H54 (cell line): ENCODE data around the gene ABCC2.

ENCODE experiments used
- DNase-seq: peaks from one replicate; pipeline ENCODE4 v3.0.0; 2011; ENCODE audit warnings: low spot score, mixed read lengths; ENCODE audit not compliant: insufficient read length
- FAIRE-seq: peaks from 3 replicates; lab custom pipeline; 2011; peaks lifted over from hg19 to GRCh38; lab: Jason Lieb, UNC
- POLR2A ChIP-seq: IDR thresholded peaks from 2 replicates; pipeline ENCODE4 v1.6.1; 2011; ENCODE audit warnings: low read depth, mild to moderate bottlenecking, low read length

ABCC2 gene

DNA sequence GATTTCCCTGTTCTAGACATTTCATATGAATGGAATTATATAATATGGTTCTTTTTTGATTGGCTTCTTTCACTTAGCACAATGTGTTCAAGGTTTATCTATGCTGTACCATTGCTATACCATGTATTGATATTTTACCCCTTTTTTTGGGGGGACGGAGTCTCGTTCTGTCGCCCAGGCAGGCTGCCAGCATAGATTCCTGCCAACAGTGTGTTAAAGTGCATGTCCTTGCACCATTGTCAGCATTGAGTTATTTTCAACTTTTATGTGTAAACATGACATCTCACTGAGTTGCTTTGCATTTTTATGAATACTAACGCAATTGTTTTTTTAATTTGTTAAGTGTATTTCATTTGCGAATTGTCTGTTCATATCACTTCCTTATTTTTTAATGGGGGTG is 4.9 kb downstream of the ABCC2 start:
- FAIRE-seq (no peak), DNase-seq (no peak)
- TF ChIP-seq POLR2A = no peak

DNA sequence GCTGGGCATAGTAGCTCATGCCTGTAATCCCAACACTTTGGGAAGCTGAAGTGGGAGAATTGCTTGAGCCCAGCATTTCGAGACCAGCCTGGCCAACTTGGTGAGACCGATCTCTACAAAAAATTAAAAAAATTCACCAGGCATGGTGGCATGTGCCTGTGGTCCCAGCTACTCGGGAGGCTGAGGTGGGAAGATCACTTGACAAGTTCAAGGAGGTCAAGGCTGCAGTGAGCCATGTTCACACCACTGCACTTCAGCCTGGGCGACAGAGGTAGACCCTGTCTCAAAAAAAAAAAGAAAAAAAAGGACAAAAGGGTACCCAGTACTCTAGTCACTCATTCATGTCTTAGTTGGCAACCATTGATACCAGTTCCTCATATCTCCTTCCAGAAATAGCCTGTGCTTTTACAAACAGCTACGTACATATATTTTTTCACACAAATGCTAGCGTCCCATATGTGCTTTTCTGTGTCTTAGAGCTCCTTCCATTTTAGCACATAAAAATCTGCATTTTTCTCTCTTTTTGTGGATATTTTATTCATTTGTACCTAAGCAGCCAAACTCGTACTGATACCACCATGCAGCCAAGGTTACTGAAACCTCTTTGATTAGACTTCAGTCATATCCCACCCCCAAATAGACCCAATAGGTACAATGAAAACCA is 5.5 kb downstream of the ABCC2 start:
- no peak for TF ChIP-seq POLR2A
- FAIRE-seq (no peak), DNase-seq (no peak)

DNA sequence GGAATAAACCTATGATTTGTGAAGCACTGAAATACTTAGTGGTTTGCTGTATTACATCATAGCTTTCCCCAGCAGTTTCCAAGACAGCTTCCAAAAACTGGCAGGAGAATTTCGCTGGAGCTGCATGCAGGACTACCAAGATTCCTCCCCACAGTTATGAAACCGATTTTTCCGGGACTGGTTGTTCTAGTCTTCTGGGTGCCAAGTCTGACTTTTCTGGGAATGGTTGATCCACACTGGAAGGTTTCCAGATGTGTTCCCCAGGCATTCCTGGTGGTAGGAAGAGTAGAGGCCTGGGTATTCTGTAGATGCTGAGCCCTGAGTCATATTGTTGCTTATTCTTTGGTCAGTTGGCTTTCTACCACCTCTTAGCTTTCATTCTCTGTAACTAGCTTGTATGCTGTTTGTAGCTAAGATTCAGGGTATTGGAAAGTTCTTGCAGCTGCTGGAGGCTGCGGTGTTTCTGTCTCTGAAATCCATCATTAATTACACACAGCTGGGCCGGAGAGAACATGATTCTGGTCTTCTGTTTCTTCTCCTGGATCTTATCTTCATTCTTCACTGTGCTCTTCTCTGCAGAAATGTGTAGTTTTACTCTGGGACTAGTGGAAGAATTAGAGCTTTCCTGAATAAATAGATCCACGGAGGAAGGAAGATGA is 6.3 kb downstream of the ABCC2 start:
- DNase-seq (no peak), FAIRE-seq (no peak)
- TF ChIP-seq POLR2A = no peak

DNA sequence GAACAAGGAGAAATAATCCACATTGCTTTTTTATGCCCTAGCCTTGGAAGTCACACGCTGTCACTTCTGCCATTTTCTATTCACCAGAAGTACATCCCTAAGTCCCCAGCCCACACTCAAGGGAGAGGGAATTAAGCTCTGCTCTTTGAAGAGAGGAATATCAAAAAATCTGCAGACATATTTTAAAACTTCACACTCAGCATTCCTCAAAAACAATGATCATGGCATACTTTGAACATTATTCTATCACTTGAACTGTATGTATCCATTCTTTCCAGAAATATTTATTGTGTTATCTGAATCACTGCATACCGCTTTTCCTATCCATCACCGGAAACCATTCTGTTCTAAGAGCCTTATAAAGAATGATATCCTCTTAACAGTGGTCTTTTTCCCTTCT is 9.4 kb downstream of the ABCC2 start:
- TF ChIP-seq POLR2A = no peak
- FAIRE-seq = no peak

DNA sequence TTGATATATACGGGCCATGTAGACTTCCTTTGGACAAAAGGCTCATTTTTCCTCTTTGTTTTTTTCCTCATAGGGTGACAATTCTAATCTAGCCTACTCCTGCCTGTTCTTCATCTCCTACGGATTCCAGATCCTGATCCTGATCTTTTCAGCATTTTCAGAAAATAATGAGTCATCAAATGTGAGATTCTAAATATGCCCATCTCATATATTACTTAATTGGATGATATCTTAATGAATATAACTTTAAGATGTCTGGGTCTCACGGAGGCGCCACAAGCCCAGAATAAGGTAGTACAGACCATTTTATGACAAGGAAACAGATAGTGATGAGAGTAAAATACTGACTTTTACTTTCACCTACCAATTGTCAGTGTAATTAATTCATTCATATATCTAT is 11.4 kb downstream of the ABCC2 start:
- TF ChIP-seq POLR2A = no peak
- DNase-seq = no peak
- FAIRE-seq = no peak

More for the DNA sequence above, 9.4 kb downstream of the ABCC2 start:
- DNase-seq = no peak

DNA sequence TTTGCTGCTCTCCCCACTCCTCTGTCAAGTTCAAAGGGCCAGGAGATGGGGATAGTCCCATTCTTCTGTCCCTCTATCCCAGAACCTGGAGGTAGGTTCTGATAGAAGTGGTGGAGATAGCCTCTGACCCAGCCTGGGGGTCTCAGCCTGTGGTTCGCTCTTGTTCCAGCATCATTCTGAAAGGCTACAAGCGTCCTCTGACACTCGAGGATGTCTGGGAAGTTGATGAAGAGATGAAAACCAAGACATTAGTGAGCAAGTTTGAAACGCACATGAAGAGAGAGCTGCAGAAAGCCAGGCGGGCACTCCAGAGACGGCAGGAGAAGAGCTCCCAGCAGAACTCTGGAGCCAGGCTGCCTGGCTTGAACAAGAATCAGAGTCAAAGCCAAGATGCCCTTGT is 14.5 kb downstream of the ABCC2 start:
- no peak for DNase-seq
- TF ChIP-seq POLR2A = no peak
- FAIRE-seq = no peak

DNA sequence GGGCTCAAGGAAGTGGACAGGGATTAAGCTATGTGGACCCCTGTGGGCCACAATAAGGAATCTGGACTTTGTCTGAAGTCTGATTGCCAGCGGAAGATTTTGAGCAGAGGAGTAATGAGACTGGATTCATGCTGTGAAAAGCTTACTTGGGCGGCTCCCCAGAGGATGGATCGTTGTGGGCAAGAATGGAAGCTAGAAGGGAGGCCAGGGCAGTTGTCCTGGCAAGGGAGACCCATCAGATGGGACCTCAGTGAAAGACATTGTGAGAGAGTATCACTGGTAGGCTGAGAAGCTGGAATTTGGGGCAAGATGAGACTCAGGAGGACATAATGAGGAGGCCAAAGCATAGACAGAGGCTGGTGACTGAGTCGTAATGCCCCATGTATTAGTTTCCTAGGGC is 15.6 kb downstream of the ABCC2 start:
- no peak for TF ChIP-seq POLR2A
- no peak for DNase-seq
- FAIRE-seq = no peak

DNA sequence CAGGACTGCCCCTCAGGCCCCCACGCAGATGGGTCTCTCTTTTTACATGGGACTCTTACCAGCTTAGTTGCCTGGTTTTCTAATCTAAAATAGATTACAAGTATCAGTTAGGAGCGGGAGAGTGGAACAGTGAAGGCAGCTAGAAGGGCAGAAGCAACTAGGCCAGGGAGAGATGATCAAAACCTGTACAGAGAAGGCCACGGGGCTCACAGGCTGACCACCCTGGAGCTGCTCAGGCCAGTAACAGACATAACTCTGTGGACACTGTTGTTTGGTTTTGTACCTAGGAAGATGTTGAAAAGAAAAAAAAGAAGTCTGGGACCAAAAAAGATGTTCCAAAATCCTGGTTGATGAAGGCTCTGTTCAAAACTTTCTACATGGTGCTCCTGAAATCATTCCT is 16.5 kb downstream of the ABCC2 start:
- DNase-seq = no peak
- no peak for FAIRE-seq
- TF ChIP-seq POLR2A = no peak

DNA sequence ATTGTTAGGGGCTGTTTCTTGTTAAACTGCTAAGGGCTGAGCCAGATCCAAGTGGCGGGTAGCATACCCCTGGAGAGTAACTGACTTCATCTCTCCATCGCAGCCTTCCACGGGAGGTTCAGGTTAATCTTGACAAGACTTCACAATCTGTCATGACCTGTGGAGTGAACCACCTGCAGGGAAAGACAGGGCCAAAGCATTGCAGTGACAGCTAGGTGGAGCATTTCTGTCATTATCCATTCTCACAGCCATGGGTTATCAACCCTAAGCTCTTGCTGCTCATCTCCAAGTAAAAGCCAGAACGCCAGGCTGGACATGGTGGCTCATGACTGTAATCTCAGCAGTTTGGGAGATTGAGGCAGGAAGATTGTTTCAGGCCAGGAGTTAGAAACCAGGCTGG is 17.2 kb downstream of the ABCC2 start:
- DNase-seq (no peak), FAIRE-seq (no peak)
- no peak for TF ChIP-seq POLR2A

DNA sequence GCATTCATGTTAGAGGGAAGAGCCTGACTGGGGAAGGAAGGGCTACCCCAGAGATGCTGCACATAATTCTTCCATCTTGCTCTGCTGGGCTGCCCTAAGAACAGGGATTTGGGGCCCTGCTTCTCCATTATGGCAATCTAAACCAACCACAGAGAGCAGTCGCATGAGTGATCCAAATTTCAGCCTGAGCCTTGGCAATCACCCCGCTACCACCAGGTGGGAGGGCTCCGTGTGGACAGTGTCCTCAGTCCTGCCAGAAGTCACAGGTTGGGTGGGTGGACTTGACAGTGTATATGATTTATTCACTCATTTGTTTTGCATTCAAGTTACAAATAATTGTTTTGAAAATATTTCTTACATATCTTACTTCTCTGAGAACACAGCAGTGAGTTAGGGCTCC is 22.0 kb downstream of the ABCC2 start:
- FAIRE-seq (no peak), DNase-seq (no peak)
- TF ChIP-seq POLR2A = no peak

DNA sequence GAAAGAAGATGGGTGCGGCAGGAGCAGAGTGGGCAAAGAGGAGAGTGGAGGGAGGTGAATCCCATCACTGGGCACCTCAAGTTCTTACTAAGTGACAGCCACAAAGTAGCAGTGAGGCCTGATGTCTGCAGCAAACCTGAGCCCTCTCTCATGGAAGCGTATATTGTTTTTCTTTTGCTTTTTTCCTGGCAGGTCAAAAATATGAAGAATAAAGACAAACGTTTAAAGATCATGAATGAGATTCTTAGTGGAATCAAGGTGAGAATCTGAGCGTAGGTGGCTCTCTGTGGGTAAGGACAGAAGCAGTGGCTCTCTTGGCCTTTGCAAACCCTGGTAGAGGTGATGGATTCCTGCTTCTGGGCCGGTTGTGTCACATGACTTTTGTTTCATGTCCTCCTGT is 22.8 kb downstream of the ABCC2 start:
- no peak for TF ChIP-seq POLR2A
- FAIRE-seq = no peak
- DNase-seq = no peak

DNA sequence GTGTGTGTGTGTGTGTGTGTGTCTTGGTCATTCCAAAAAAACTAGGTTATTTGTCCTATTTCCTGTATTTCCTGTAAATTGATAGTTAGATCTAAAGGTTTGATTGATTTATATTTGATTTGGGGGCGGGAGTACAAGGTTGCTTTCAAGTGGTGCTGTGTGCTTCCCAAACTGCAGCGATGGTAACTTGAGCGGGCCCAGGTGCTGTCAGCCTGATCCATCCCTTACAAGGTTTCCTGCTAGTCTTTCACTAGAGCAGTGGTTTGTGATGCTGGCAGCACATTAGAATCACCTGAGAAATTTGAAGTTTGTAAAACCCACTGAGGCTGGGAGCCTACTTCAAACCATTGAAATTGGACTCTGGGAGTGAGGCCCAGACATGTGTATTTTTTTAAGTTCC is 23.7 kb downstream of the ABCC2 start:
- no peak for TF ChIP-seq POLR2A
- FAIRE-seq (no peak), DNase-seq (no peak)

DNA sequence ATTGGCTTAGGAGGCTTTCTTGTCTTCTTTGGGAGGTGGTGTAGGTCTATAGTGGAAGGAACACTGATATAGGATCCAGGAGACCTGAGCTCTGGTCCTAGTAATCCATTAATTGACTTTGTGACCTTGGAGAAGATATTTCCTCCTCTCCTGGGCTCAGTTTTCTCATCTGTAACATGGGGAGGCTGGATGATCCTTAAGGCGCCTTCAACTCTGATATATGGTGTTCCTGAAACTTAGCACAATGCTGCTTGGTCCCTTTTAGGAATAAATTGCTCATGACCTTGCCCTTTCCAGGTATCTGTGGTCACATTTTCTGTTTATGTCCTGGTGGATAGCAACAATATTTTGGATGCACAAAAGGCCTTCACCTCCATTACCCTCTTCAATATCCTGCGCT is 25.3 kb downstream of the ABCC2 start:
- TF ChIP-seq POLR2A = no peak
- no peak for FAIRE-seq
- DNase-seq = no peak

DNA sequence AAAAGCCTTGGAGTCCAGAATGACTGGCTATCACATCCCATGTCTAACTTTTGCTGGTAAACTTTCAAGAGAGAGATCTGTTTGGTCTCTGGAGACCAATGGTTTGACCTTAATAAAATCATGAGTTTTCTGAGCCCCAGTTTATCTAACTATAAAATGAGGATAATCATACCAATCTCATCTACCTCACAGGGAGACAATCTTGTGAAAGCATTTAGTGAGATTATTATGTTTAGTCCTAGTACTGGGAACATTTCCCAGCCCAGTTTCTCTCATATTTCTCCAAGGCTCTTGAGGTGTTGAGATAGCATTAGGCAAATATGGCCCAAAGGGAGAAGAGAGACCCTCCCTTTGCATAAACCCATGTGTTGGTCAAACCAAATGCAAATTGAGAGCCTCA is 25.8 kb downstream of the ABCC2 start:
- no peak for TF ChIP-seq POLR2A
- no peak for DNase-seq
- FAIRE-seq = no peak

DNA sequence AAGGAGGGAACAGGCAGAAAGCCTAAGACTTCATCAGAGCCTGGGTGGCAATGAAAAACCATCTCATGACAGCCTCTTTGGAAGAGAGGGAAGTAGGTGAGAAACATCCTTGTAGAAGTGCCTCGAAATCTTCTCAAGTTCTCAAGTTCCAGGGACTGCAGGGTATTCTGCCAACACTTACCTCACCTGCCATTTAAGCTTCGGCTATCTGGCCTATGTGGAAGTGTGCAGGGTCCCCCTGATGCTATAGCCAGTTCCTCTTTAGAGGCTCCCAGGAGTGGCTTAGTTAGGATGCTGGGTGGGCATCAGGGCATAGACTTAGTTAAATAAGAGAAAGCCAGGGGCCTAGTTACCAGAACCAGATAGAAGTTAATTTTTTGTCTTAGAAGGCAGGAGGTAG is 27.0 kb downstream of the ABCC2 start:
- FAIRE-seq (no peak), DNase-seq (no peak)
- no peak for TF ChIP-seq POLR2A

DNA sequence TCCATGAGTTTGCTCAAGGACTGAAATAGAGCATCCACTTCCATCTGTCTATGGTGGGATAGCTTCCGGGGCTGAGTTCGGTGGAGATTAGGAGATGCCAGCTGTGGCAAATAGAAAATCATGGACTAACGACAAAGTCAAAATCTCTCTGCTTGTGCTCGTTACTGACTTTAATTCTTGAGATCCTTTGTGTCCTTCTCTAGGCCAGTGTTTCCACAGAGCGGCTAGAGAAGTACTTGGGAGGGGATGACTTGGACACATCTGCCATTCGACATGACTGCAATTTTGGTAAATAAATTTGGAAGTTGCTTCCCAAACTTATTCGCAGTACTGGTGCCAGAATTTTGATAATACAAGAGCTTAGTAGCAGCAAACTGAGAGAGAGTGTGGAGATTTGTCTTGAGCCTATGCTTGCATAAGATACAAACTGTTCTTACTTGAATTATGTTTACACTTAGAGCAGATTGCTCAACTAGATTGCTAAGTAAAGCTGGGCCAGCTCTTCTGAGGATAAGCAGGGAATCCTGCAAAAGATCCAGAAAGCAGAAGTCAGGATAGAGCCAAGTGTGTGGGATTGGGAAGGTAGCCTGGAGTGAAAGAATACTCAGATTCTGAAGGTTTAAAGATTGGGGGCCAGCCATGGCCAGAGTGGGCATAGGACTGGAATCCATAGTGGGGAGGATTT is 27.6 kb downstream of the ABCC2 start:
- FAIRE-seq = no peak
- TF ChIP-seq POLR2A = no peak
- no peak for DNase-seq
